Fibroblast of pulmonary artery (primary cell): ENCODE data around the gene ERVH48-1.
"Not testable (repeated sequence)": the region's sequence is repeated elsewhere in the genome, so short reads cannot be mapped to it uniquely, and the experiment has no call there.

Experiments
- DNase-seq: peaks from one replicate; pipeline ENCODE4 v3.0.0-alpha.2; 2010; ENCODE audit warnings: low read depth
- H3K4me3 ChIP-seq: replicated peaks from 2 replicates; pipeline ENCODE4 v1.5.1; 2011; ENCODE audit warnings: low read depth, mild to moderate bottlenecking, control low read depth, low read length, moderate library complexity
- TF ChIP-seq, protein P1 (sequence below): IDR thresholded peaks from 2 replicates; pipeline ENCODE4 v1.5.1; 2011; ENCODE audit warnings: mild to moderate bottlenecking, control low read depth, low read length, inconsistent platforms; ENCODE audit errors: missing control alignments

The ERVH48-1 gene

GRCh38 chr21:42918291-42918690, 7.1 kb downstream of the ERVH48-1 start:
- DNase-seq, result no peak
- TF ChIP-seq, protein P1, sequence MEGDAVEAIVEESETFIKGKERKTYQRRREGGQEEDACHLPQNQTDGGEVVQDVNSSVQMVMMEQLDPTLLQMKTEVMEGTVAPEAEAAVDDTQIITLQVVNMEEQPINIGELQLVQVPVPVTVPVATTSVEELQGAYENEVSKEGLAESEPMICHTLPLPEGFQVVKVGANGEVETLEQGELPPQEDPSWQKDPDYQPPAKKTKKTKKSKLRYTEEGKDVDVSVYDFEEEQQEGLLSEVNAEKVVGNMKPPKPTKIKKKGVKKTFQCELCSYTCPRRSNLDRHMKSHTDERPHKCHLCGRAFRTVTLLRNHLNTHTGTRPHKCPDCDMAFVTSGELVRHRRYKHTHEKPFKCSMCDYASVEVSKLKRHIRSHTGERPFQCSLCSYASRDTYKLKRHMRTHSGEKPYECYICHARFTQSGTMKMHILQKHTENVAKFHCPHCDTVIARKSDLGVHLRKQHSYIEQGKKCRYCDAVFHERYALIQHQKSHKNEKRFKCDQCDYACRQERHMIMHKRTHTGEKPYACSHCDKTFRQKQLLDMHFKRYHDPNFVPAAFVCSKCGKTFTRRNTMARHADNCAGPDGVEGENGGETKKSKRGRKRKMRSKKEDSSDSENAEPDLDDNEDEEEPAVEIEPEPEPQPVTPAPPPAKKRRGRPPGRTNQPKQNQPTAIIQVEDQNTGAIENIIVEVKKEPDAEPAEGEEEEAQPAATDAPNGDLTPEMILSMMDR, result no peak
- no peak overlapping the region for H3K4me3 ChIP-seq

DNA sequence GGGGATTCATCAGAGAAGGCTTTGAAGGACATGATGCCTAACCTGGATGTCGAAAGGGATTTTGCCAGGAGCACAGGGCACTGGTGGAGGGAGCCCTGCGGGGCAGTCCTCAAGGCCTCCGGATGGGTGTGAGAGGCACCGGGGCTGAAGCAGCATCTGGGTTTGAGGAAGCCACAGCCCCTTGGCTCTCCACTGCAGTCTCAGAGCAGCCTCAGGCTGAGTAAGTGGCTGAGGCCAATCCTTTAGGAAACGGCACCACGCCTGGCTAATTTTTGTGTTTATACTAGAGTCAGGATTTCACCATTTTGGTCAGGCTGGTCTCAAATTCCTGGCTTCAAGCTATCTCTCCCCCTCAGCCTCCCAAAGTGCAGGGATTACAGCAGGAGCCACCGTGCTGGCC, 12.0 kb downstream of the ERVH48-1 start:
- TF ChIP-seq, protein P1, result no peak
- H3K4me3 ChIP-seq, result no peak overlapping the region
- DNase-seq, result no peak

- not testable (repeated sequence) for DNase-seq, H3K4me3 ChIP-seq
Measured at GRCh38 chr21:42911920-42912319, 13.5 kb downstream of the ERVH48-1 start.

DNA sequence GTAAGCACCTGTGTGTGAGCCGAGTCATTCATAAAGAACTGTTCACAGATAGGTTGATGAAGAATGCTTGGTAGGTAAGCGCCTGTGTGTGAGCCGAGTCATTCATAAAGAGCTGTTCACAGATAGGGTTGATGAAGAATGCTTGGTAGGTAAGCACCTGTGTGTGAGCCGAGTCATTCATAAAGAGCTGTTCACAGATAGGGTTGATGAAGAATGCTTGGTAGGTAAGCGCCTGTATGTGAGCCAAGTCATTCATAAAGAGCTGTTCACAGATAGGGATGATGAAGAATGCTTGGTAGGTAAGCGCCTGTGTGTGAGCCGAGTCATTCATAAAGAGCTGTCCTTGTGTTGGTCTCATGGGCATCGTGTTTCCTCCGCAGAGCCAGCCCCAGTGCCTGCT, 16.9 kb downstream of the ERVH48-1 start:
- DNase-seq, H3K4me3 ChIP-seq: not testable (repeated sequence)

DNA sequence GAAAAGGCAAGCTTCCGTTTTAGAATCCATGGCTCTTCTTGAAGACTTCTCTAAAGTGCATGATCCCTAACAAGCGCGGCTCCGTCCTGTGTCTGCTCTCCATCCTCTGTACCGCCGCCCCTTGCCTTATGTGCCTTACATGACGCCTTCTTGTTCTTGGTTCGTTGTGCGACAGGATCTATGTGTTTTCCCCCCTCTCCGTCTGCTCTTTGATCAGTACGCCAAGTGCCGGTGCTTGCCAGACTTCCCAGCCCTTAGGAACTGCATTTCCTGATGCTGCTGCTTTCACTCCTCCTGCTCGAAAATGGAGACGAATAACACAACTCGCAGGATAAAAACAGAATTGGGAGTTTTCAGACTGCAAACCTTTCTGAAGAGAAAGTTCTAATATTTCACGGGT, 19.2 kb downstream of the ERVH48-1 start:
- TF ChIP-seq, protein P1, result no peak
- no peak for DNase-seq
- no peak overlapping the region for H3K4me3 ChIP-seq

DNA sequence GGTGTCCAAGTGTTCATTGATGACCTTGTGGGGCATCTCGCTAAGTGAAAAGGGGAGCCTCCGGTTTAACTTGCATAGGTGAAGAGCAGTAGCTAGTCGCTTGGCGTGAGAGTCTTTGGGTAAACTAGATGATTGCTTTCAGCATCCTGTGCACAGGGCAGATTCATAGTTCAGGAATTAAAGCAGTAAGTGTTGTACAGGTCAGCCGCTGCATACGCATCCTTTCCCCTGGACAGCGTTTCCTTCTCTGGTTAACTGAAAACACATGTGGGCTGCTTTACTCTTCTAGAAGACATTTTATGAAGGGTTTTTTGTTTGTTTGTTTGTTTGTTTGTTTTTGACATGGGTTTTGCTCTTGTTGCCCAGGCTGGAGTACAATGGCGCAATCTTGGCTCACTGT, 20.2 kb downstream of the ERVH48-1 start:
- TF ChIP-seq, protein P1, result no peak
- DNase-seq, result no peak
- H3K4me3 ChIP-seq, result no peak overlapping the region

- TF ChIP-seq, protein P1, result no peak
- H3K4me3 ChIP-seq, result no peak overlapping the region
- DNase-seq, result no peak
Measured at GRCh38 chr21:42903817-42904216, 21.6 kb downstream of the ERVH48-1 start.

GRCh38 chr21:42900446-42900845, 25.0 kb downstream of the ERVH48-1 start:
- DNase-seq, result no peak
- TF ChIP-seq, protein P1, result no peak
- no peak overlapping the region for H3K4me3 ChIP-seq
